ENCODE results near the gene KIF26B.

DNA sequence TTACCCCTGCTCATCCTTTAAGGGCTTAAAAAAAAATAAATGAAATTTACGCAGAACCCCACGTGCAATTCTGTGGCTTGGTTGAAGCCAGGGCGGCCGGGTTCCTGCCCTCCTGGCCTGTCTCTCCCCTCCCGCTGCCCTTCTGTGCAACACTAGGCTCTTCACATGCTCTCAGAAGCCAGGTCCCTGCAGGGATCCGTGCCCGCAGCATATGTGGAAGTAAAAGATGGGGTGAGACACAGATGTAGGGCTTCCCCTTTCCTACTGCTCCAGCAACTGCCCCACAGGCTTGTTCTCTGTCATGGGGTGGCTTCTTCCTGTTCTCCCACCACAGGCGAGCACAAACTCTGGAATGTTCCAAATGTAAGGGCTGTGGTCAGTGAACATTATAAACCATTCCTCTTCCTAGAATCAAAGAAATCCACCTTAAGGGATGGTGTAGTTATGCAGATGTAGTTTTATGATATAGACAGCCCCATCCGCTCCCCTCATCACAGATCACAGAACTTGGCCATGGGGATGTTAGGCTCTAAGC, 535.4 kb downstream of the KIF26B start:
- TF ChIP-seq YY1 (IDR thresholded peaks at IDR 0.05; ENCODE audit: insufficient read depth, insufficient read length) (no peak), ZNF274 (IDR thresholded peaks at IDR 0.05; ENCODE audit: low read depth, low read length) (no peak), SUZ12 (IDR thresholded peaks at IDR 0.05; ENCODE audit: extremely low read depth, insufficient read depth, insufficient read length) (no peak)

Data from NT2/D1 (cell line).